Ovary (tissue), 9 donors: ENCODE results near the gene KRT2. TPM values are rescaled to one million over a fixed set of nuclear protein-coding genes. Genes with fewer than 3 reads are reported as not detected.

Experiments used
- DNase-seq, 5 donors: peaks; one replicate each; pipeline ENCODE4 v3.0.0-alpha.2; 2019 to 2020
- H3K27ac ChIP-seq, 2 donors: fragments of 200-600 bp; one replicate each; pipeline versions ENCODE4 v1.5.1 to v1.8.0; 2019 to 2022
- H3K27me3 ChIP-seq: fragments of 200-600 bp; one replicate; pipeline ENCODE4 v1.8.0; 2022
- H3K36me3 ChIP-seq: fragments of 200-600 bp; sonication (generic); one replicate; pipeline ENCODE4 v1.5.1; 2019
- H3K4me1 ChIP-seq: one replicate; pipeline ENCODE4 v1.8.1; 2013; ENCODE audit warnings: mild to moderate bottlenecking, moderate library complexity; ENCODE audit not compliant: insufficient read depth
- H3K4me3 ChIP-seq: fragments of 200-600 bp; sonication (generic); one replicate; pipeline ENCODE4 v1.5.1; 2017
- H3K9me3 ChIP-seq, 2 donors: fragments of 200-600 bp in 1 of 2; sonication (generic) in 1 of 2; one replicate each; pipeline versions ENCODE4 v1.5.1 to v1.8.1; 2013 to 2019; ENCODE audit warnings: mild to moderate bottlenecking in 1 of 2, moderate library complexity in 1 of 2
- CTCF ChIP-seq, 3 donors: fragments of 450-650 bp in 2 of 3; fragments of 200-600 bp in 1 of 3; IDR thresholded peaks; one replicate each; pipeline versions ENCODE4 v1.5.1 to v1.8.0; 2016 to 2022; ENCODE audit warnings: antibody characterized with exemption in 3 of 3, mild to moderate bottlenecking in 1 of 3
- EP300 ChIP-seq: sonication (generic); formaldehyde crosslinking; IDR thresholded peaks from one replicate; pipeline ENCODE4 v1.6.1; 2017; ENCODE audit warnings: antibody characterized with exemption
- POLR2A ChIP-seq: fragments of 450-650 bp; IDR thresholded peaks from one replicate; pipeline ENCODE4 v1.6.1; 2017; ENCODE audit warnings: antibody characterized with exemption, mild to moderate bottlenecking, moderate library complexity
- WGBS, 3 donors: extraction: QIAGEN DNeasy Blood & Tissue Kit in 1 of 3; methylation state at CpG; one replicate each; pipeline versions ENCODE4 v1.1.5 to v1.1.7; 2013 to 2017; 5-methylcytosine and 5-hydroxymethylcytosine counted together
- intact Hi-C, 4 donors: fragments of 100-400 bp; cut with DNase I; formaldehyde crosslinking; loops; one replicate each; pipeline versions ENCODE4 v1.11.0 to v1.15.1; 2022 to 2023
- polyA plus RNA-seq, 2 donors: library from polyadenylated mRNA; stranded (reverse); fragments of 200-250 nt in 1 of 2; fragments of 350-450 nt in 1 of 2; fragmentation: Illumina TruSeq in 1 of 2; extraction: RNeasy Lipid Tissue Mini Kit (QIAGEN cat#74804) in 1 of 2; gene quantifications; one replicate each; pipeline ENCODE4 v1.2.3, GENCODE V29; 2013 to 2014
- total RNA-seq, 7 donors: library from RNA; depleted of rRNA in 2 of 7; stranded (reverse); fragments of >200 nt in 2 of 7; fragmentation: NEBNext Ultra II Directional in 3 of 7; extraction: Animal tissue kit (Norgen Biotek cat#: 25700) in 3 of 7; gene quantifications; one replicate each; pipeline versions ENCODE4 v1.1.0 to v1.2.4, GENCODE V29; 2016 to 2023
- donor health status: DM: no; HTN: no; CAD: no; lungs with moderate emphysema.
- donor health status: DM: no; HTN: no; CAD: no.
- donor health status: Bipolar disorder and iron deficiency.
- donor health status: DM: yes; HTN: yes; CAD: no.
- donor health status: DM: no; HTN: no; CAD: no.
- donor health status: DM: yes; HTN: yes; CAD: no.

The KRT2 gene
- total and polyA plus RNA-seq, 9 donors, result not detected

- Histone ChIP-seq H3K4me3 (no peak overlapping the region), H3K27me3 (no peaks in the 10 kb centered on the region), H3K36me3 (no peaks in the 10 kb centered on the region), H3K4me1 (no peaks in the 10 kb centered on the region), H3K27ac (no peak overlapping the region), H3K9me3 (no peaks in the 10 kb centered on the region)
- no peak for DNase-seq
- TF ChIP-seq EP300 (no peak), CTCF (IDR thresholded peaks at IDR 0.05) (no peak)
- WGBS, 3 donors, result 67 to 70% (median 68%) methylated on average over 4 of the region's 4 CpGs
- intact Hi-C loops, result no loop called here
Observed at GRCh38 chr12:52658196-52658595, 6.2 kb upstream of the KRT2 start.

- TF ChIP-seq POLR2A, result no peak
- TF ChIP-seq EP300, result no peak
- intact Hi-C loops, result no loop called here
- H3K4me3 ChIP-seq, result no peak overlapping the region
- H3K27ac ChIP-seq, result no peak overlapping the region
- no peak for DNase-seq
- H3K9me3 ChIP-seq, result no peaks in the 10 kb centered on the region
- no peaks in the 10 kb centered on the region for H3K27me3 ChIP-seq
- WGBS, 3 donors, result 73 to 87% (median 84%) methylated on average over 6 of the region's 6 CpGs
- no peaks in the 10 kb centered on the region for H3K36me3 ChIP-seq
- H3K4me1 ChIP-seq, result no peaks in the 10 kb centered on the region
Observed at GRCh38 chr12:52657250-52657902, 5.4 kb upstream of the KRT2 start.

GRCh38 chr12:52656616-52657015, 4.6 kb upstream of the KRT2 start:
- no peak for DNase-seq
- Histone ChIP-seq H3K27me3 (no peaks in the 10 kb centered on the region), H3K36me3 (no peaks in the 10 kb centered on the region), H3K4me3 (no peak overlapping the region), H3K27ac (no peak overlapping the region), H3K9me3 (no peaks in the 10 kb centered on the region), H3K4me1 (no peaks in the 10 kb centered on the region)
- TF ChIP-seq EP300 (no peak), CTCF (IDR thresholded peaks at IDR 0.05) (no peak), POLR2A (no peak)
- 49 to 69% (median 55%) methylated on average over 4 of the region's 4 CpGs for WGBS, 3 donors
- intact Hi-C loops, result no loop called here

- intact Hi-C loops, result no loop called here
- 42 to 62% (median 55%) methylated on average over 8 of the region's 8 CpGs for WGBS, 3 donors
Observed at GRCh38 chr12:52655720-52656124, 3.7 kb upstream of the KRT2 start.

More at GRCh38 chr12:52655720-52656124, 3.7 kb upstream of the KRT2 start:
- DNase-seq, result no peak
- no peaks in the 10 kb centered on the region for H3K27me3 ChIP-seq
- no peak for TF ChIP-seq CTCF (IDR thresholded peaks at IDR 0.05)
- no peak overlapping the region for H3K4me3 ChIP-seq
- H3K4me1 ChIP-seq, result no peaks in the 10 kb centered on the region
- H3K27ac ChIP-seq, result no peak overlapping the region
- H3K36me3 ChIP-seq, result no peaks in the 10 kb centered on the region
- no peaks in the 10 kb centered on the region for H3K9me3 ChIP-seq
